NCI-H1436 treated with DMSO at 0.1 percent for 48 hours (cell line): Measurements from ENCODE around the gene ASB2.

Source experiments
- DNase-seq: peaks from one replicate; lab custom pipeline; 2025; lab: John Stamatoyannopoulos, UW

Gene ASB2

GRCh38 chr14:94001016-94001415, 24.6 kb upstream of the ASB2 start:
- DNase-seq: no peak

GRCh38 chr14:94000267-94000666, 23.9 kb upstream of the ASB2 start:
- DNase-seq: no peak

- no peak for DNase-seq
Measured at GRCh38 chr14:93999573-93999972, 23.2 kb upstream of the ASB2 start.

GRCh38 chr14:93998871-93999403, 22.6 kb upstream of the ASB2 start:
- DNase-seq: no peak

- DNase-seq: no peak
Measured at GRCh38 chr14:93997916-93998870, 21.8 kb upstream of the ASB2 start.

GRCh38 chr14:93997082-93997481, 20.7 kb upstream of the ASB2 start, which contains the start of gene CCDC197:
TSS of gene CCDC197 (plus strand) at chr14:93997301. CDS start at chr14:93998132, 831 bp downstream.
- DNase-seq: no peak

GRCh38 chr14:93996130-93996695, 19.8 kb upstream of the ASB2 start:
- no peak for DNase-seq

GRCh38 chr14:93994919-93995682, 18.7 kb upstream of the ASB2 start:
- DNase-seq: no peak

- no peak for DNase-seq
Measured at GRCh38 chr14:93993382-93993781, 17.0 kb upstream of the ASB2 start.

GRCh38 chr14:93991649-93992048, 15.3 kb upstream of the ASB2 start:
- no peak for DNase-seq

GRCh38 chr14:93991212-93991611, 14.8 kb upstream of the ASB2 start:
- DNase-seq: no peak

- no peak for DNase-seq
Measured at GRCh38 chr14:93989939-93990338, 13.6 kb upstream of the ASB2 start.

GRCh38 chr14:93987815-93988476, 11.6 kb upstream of the ASB2 start:
- DNase-seq: no peak

GRCh38 chr14:93987376-93987775, 11.0 kb upstream of the ASB2 start:
- no peak for DNase-seq

- no peak for DNase-seq
Measured at GRCh38 chr14:93986955-93987354, 10.6 kb upstream of the ASB2 start.

- DNase-seq: no peak
Measured at GRCh38 chr14:93984987-93985410, 8.6 kb upstream of the ASB2 start.

- DNase-seq: no peak
Measured at GRCh38 chr14:93984070-93984469, 7.7 kb upstream of the ASB2 start.

GRCh38 chr14:93982230-93983007, 6.0 kb upstream of the ASB2 start:
- DNase-seq: no peak

- no peak for DNase-seq
Measured at GRCh38 chr14:93981316-93982229, 5.2 kb upstream of the ASB2 start.
